Pancreas (tissue), 10 donors: Measurements from ENCODE around the gene SPDYE3. TPM values are rescaled to one million over a fixed set of nuclear protein-coding genes. Genes with fewer than 3 reads are reported as not detected.
A peak's percentile ranks its signal among the peaks of the same experiment; 100 is the strongest.
"Not testable (repeated sequence)": the region's sequence is repeated elsewhere in the genome, so short reads cannot be mapped to it uniquely, and the experiment has no call there.

Source experiments
- ATAC-seq, 4 donors: fragments of 200-7000 bp; cut with Tn5 transposase; one replicate each; pipeline versions ENCODE4 v1.8.0 to v1.9.1; 2020; ENCODE audit warnings: mild to moderate bottlenecking in 4 of 4, moderate library complexity in 4 of 4
- DNase-seq, 6 donors: peaks; one replicate each; pipeline ENCODE4 v3.0.0-alpha.2; 2020
- FAIRE-seq: peaks from 2 replicates; lab custom pipeline; 2012; peaks lifted over from hg19 to GRCh38; lab: Jason Lieb, UNC
- H3K27ac ChIP-seq, 4 donors: fragments of 200-600 bp; sonication (generic); 1 replicate in 3 of 4; 2 replicates in 1 of 4; pipeline versions ENCODE4 v1.5.0 to v1.8.0; 2020
- H3K27me3 ChIP-seq, 4 donors: fragments of 200-600 bp; one replicate each; pipeline ENCODE4 v1.8.0; 2021
- H3K36me3 ChIP-seq, 3 donors: fragments of 200-600 bp; sonication (generic) in 1 of 3; one replicate each; pipeline versions ENCODE4 v1.5.0 to v1.8.0; 2020 to 2021
- H3K4me1 ChIP-seq, 3 donors: fragments of 200-600 bp; one replicate each; pipeline ENCODE4 v1.8.0; 2021
- H3K4me3 ChIP-seq, 4 donors: fragments of 200-600 bp; sonication (generic) in 2 of 4; one replicate each; pipeline versions ENCODE4 v1.5.0 to v1.8.0; 2020 to 2021
- H3K9me3 ChIP-seq, 4 donors: fragments of 200-600 bp; one replicate each; pipeline ENCODE4 v1.8.0; 2021
- WGBS, 2 donors: extraction: QIAGEN DNeasy Blood & Tissue Kit; methylation state at CpG; one replicate each; pipeline ENCODE4 v1.1.7; 2013; 5-methylcytosine and 5-hydroxymethylcytosine counted together
- intact Hi-C, 3 donors: fragments of 100-400 bp; cut with DNase I; formaldehyde crosslinking; loops; one replicate each; pipeline versions ENCODE4 v1.11.1 to v1.14.2; 2022
- polyA plus RNA-seq, 2 donors: library from polyadenylated mRNA; stranded (reverse); fragments of 200-250 nt; gene quantifications; one replicate each; pipeline ENCODE4 v1.2.3, GENCODE V29; 2013
- total RNA-seq, 6 donors: library from RNA; stranded (reverse); fragmentation: NEBNext Ultra II Directional in 4 of 6; extraction: Animal tissue kit (Norgen Biotek cat#: 25700) in 4 of 6; gene quantifications; one replicate each; pipeline versions ENCODE4 v1.2.1 to v1.2.4, GENCODE V29; 2021 to 2023
- TF ChIP-seq, protein P1 (sequence below), 4 donors: fragments of 200-600 bp; sonication (generic) in 3 of 4; IDR thresholded peaks; one replicate each; pipeline versions ENCODE4 v1.5.0 to v1.8.0; 2021; ENCODE audit warnings: antibody characterized with exemption in 4 of 4
- donor health status: healthy with polysubstance abuse.
- donor health status: DM: no; HTN: no; CAD: no; lungs with moderate emphysema.
- donor health status: DM: no; HTN: no; CAD: no.
- donor health status: control.
- donor health status: control.
- donor health status: Bipolar disorder and iron deficiency.
- donor health status: DM: yes; HTN: yes; CAD: no.
- donor health status: DM: no; HTN: no; CAD: no.
- donor health status: DM: no; HTN: no; CAD: no.
- donor health status: DM: yes; HTN: yes; CAD: no.

Gene SPDYE3
- total and polyA plus RNA-seq, 8 donors = 0.08 to 0.09 TPM; not detected in 6

DNA sequence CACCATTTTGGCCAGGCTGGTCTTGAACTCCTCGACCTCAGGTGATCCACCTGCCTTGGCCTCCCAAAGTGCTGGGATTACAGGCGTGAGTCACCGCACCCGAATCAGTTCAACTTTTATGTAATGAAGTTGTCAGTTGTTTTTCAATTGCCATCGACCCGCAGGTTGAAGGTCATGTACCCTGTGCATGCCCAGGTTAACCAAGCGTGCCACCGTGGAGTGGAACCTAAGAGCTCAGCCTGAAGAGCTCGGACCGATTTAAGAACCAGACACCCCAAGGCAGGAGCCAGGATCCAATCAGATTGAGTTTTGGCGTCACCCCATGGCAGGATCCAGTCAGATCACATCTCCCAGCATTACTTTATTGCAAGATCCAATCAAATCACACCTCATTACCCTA lies 19.4 kb downstream of the SPDYE3 start:
- H3K4me3 ChIP-seq, FAIRE-seq, H3K27me3 ChIP-seq, H3K9me3 ChIP-seq, H3K4me1 ChIP-seq, H3K27ac ChIP-seq, H3K36me3 ChIP-seq, intact Hi-C loops, ATAC-seq, DNase-seq: not testable (repeated sequence)
- 88 to 93% methylated on average over 10 of the region's 11 CpGs for WGBS, 2 donors

DNA sequence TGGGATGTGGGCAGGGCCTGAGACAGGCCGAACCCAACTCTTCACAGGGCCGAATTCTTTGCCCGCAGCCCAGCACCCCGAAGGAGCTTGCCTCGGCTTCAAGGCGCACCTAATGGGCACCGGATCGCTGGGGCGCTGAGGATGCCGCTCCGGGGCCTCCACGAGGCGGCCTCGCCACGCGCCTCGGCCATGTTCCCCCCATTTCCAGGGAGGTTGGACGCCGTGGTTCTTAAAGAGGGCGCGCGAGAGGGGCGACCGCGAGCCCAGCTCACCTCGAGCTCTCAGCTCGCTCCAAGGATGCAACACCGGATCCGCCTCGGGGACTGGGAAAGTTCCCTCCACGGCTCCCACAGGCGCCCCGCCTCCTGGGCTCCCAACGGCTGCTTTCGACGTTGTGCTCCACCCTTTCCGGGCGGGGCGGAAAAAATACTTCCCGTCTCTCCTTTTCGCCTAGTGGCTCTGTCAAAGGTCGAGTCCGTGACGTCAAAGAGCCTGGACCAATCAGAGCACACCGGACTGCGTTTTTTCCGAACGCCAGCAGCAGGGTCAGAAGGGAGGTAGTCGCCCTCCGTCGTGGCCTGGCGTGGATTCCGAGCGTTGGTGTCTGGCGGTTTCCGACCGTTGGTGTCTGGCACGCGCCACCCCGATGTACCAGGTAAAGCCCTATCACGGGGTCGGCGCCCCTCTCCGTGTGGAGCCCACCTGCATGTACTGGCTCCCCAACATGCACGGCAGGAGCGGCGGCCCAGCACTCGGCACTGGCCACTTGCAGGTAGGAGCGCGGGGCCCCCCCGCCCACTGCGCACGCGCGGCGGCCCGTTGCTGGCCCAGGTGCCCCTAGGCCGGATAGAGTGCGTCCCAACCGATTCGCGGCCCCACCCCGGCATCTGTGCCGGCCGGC lies 28.3 kb downstream of the SPDYE3 start:
- peak; percentile 91 to 96 (median 93) for DNase-seq
- WGBS, 2 donors = 0% methylated on average over 70 to 80 of the region's 85 CpGs
- FAIRE-seq = peak; percentile 94

DNA sequence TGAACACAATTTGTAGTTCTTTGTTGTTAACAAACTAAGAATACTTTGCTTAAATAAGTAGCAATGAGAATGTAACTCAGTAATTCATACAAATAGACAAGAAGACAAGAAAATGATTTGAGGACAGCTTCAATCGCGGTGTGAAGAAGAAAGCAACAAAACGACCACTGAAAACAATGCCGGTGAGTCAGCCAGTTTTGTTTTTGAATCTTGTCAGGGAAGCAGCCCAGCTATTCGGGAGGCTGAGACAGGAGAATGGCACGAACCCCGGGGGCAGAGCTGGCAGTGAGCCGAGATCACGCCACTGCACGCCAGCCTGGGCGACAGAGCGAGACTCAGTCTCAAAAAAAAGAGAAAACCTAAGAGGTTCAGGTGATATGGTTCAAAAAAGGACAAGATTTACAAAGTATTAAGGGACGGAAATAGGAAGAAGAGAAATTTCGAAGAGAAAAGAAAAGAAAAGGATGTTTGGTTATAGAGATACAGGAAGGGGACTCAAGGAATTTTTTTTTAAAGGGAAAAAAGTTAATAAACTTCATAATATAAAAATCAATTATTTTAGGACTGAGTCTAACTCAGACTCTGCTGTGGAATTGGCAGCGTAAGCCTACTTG lies 30.7 kb downstream of the SPDYE3 start:
- H3K4me3 ChIP-seq, FAIRE-seq, DNase-seq, H3K27ac ChIP-seq, H3K36me3 ChIP-seq, ATAC-seq, H3K27me3 ChIP-seq, intact Hi-C loops, H3K4me1 ChIP-seq, H3K9me3 ChIP-seq: not testable (repeated sequence)
- WGBS, 2 donors = 86 to 88% methylated on average over 15 of the region's 15 CpGs

More for the DNA sequence above, 28.3 kb downstream of the SPDYE3 start:
- H3K27me3 ChIP-seq, H3K4me1 ChIP-seq, intact Hi-C loops, H3K36me3 ChIP-seq, H3K9me3 ChIP-seq: not testable (repeated sequence)
- ATAC-seq = peak; percentile 98 to 100 (median 98)
- H3K4me3 ChIP-seq = peak overlapping the region; percentile 51 to 68 (median 60)
- peak overlapping the region; percentile 69 to 95 (median 82) for H3K27ac ChIP-seq

DNA sequence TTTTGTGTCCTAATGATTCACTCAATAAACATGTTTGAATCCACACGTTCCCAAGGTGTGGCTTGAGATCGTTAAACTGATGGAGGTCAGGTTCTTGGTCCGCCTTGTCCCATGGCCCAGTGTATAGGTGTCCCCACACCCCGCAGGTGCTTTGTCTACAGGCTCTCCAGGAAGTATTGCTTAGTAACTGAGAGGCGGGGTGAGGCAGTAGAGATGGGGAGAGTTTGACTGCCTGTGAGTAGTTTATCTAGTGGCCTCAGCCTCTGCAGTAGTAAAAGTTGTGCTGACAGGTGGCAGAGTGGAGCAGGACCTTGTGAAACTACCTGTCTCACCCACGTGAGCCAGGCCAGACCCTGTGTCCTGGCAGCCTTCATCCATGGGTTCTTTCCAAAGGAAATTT lies 33.8 kb downstream of the SPDYE3 start:
- H3K4me1 ChIP-seq, H3K27ac ChIP-seq, ATAC-seq, DNase-seq, H3K27me3 ChIP-seq, H3K9me3 ChIP-seq, intact Hi-C loops, H3K36me3 ChIP-seq, H3K4me3 ChIP-seq, FAIRE-seq: not testable (repeated sequence)
- 65 to 69% methylated on average over 6 of the region's 6 CpGs for WGBS, 2 donors

DNA sequence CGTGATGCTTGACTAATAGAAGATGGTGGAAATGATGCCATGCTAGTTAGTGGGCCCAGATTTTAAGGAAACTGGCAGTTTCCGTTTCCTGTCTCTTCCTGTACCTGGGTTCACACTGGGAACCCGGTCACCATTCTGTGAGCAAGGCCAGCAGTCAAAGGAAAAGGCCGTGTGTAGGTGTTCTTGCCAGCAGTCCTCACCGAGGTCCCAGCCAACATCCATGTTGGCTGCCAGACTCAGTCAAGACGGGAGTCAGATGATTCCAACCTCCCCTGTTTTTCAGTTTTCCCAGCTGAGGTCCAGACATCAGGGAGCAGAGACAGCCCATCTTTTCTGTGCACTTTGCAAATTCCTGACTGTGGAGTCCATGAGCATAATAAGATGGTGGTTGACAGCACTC lies 35.3 kb downstream of the SPDYE3 start:
- ATAC-seq (no peak), DNase-seq (no peak), FAIRE-seq (no peak)
- 66% methylated on average over 6 of the region's 6 CpGs for WGBS, 2 donors
- Histone ChIP-seq H3K36me3 (peaks cover 0 to 17% (median 5%) of the 10 kb centered on the region in 3 donors), H3K27me3 (no peaks in the 10 kb centered on the region), H3K9me3 (no peaks in the 10 kb centered on the region), H3K27ac (no peak overlapping the region), H3K4me1 (peaks cover 0 to 5% (median 0%) of the 10 kb centered on the region in 3 donors), H3K4me3 (no peak overlapping the region)
- TF ChIP-seq, protein P1, sequence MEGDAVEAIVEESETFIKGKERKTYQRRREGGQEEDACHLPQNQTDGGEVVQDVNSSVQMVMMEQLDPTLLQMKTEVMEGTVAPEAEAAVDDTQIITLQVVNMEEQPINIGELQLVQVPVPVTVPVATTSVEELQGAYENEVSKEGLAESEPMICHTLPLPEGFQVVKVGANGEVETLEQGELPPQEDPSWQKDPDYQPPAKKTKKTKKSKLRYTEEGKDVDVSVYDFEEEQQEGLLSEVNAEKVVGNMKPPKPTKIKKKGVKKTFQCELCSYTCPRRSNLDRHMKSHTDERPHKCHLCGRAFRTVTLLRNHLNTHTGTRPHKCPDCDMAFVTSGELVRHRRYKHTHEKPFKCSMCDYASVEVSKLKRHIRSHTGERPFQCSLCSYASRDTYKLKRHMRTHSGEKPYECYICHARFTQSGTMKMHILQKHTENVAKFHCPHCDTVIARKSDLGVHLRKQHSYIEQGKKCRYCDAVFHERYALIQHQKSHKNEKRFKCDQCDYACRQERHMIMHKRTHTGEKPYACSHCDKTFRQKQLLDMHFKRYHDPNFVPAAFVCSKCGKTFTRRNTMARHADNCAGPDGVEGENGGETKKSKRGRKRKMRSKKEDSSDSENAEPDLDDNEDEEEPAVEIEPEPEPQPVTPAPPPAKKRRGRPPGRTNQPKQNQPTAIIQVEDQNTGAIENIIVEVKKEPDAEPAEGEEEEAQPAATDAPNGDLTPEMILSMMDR (IDR thresholded peaks at IDR 0.05) = no peak
- intact Hi-C loops = no loop called here

DNA sequence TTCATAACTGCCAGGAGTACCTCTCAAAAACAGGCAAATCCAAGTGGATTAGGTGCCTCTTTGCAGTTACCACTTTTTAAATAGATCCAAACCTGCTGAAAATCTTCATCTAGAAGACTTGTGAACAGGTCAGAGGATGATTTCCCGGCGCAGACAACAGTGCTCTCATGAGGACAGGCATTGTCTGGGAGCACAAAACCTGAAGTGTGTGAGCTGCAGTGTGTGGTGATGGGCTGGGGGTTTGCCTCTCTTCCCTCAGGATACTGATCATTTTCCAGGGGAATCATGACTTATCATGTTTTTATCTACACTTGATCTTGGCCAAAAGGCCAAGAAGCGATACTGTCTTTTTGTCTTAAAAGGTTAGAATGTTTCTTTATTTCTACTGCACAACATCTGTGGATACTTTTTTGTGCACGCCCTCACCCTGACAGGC lies 36.6 kb downstream of the SPDYE3 start:
- H3K4me3 ChIP-seq, ATAC-seq, H3K4me1 ChIP-seq, intact Hi-C loops, DNase-seq, FAIRE-seq, H3K27me3 ChIP-seq, H3K9me3 ChIP-seq: not testable (repeated sequence)
- Histone ChIP-seq H3K36me3 (peaks cover 0 to 21% (median 5%) of the 10 kb centered on the region in 3 donors), H3K27ac (peak overlapping the region in 2 of 4 donors; percentile 13 to 39)
- TF ChIP-seq, protein P1 (IDR thresholded peaks at IDR 0.05) = peak in 1 of 4 donors; percentile 24
- WGBS, 2 donors = 88% methylated on average over 3 of the region's 4 CpGs
